Amniotic stem cell (primary cell): Measurements from ENCODE around the gene EPB41L1.
"Not testable (repeated sequence)": the region's sequence is repeated elsewhere in the genome, so short reads cannot be mapped to it uniquely, and the experiment has no call there.

Source experiments
- DNase-seq: peaks from one replicate; lab custom pipeline; 2025; lab: John Stamatoyannopoulos, UW

Gene EPB41L1

GRCh38 chr20:36126836-36127527 is 27.6 kb upstream of the EPB41L1 start:
- no peak for DNase-seq

GRCh38 chr20:36128463-36129159 is 25.9 kb upstream of the EPB41L1 start:
- DNase-seq, result no peak

- no peak for DNase-seq
Measured at GRCh38 chr20:36129160-36129543, 25.4 kb upstream of the EPB41L1 start.

GRCh38 chr20:36130390-36130789 is 24.1 kb upstream of the EPB41L1 start:
- no peak for DNase-seq

GRCh38 chr20:36132802-36133211 is 21.7 kb upstream of the EPB41L1 start:
- DNase-seq, result no peak

- DNase-seq, result no peak
Measured at GRCh38 chr20:36133821-36134220, 20.7 kb upstream of the EPB41L1 start.

- no peak for DNase-seq
Measured at GRCh38 chr20:36135159-36135558, 19.4 kb upstream of the EPB41L1 start.

- DNase-seq, result no peak
Measured at GRCh38 chr20:36135821-36136220, 18.7 kb upstream of the EPB41L1 start.

- not testable (repeated sequence) for DNase-seq
Measured at GRCh38 chr20:36137313-36137712, 17.2 kb upstream of the EPB41L1 start.

- no peak for DNase-seq
Measured at GRCh38 chr20:36141310-36141709, 13.2 kb upstream of the EPB41L1 start.

GRCh38 chr20:36144336-36144735 is 10.2 kb upstream of the EPB41L1 start:
- no peak for DNase-seq

- no peak for DNase-seq
Measured at GRCh38 chr20:36145877-36146707, 8.4 kb upstream of the EPB41L1 start.

GRCh38 chr20:36147690-36148089 is 6.8 kb upstream of the EPB41L1 start:
- DNase-seq, result no peak

GRCh38 chr20:36148439-36148838 is 6.1 kb upstream of the EPB41L1 start:
- no peak for DNase-seq

GRCh38 chr20:36149012-36149411 is 5.5 kb upstream of the EPB41L1 start:
- no peak for DNase-seq

GRCh38 chr20:36149469-36149868 is 5.1 kb upstream of the EPB41L1 start:
- no peak for DNase-seq

- DNase-seq, result no peak
Measured at GRCh38 chr20:36150489-36150846, 4.1 kb upstream of the EPB41L1 start.

- no peak for DNase-seq
Measured at GRCh38 chr20:36150847-36151539, 3.5 kb upstream of the EPB41L1 start.

GRCh38 chr20:36152261-36152660 is 2.3 kb upstream of the EPB41L1 start:
- no peak for DNase-seq

- DNase-seq, result no peak
Measured at GRCh38 chr20:36153204-36153603, 1.3 kb upstream of the EPB41L1 start.

- no peak for DNase-seq
Measured at GRCh38 chr20:36153736-36154699, 522 bp upstream of the EPB41L1 start.
